Natural killer cell (primary cell): ENCODE measurements around the gene CNPY1. TPM values are rescaled to one million over a fixed set of nuclear protein-coding genes. Genes with fewer than 3 reads are reported as not detected.

Experiments
- ATAC-seq, 3 donors: fragments of 150-1000 bp in 2 of 3; fragments of 200-7000 bp in 1 of 3; cut with Tn5 transposase; 1 replicate in 1 of 3; 2 replicates in 2 of 3; pipeline ENCODE4 v1.10.0; 2021; ENCODE audit warnings: mild to moderate bottlenecking in 2 of 3, moderate library complexity in 2 of 3
- DNase-seq, 2 donors: peaks; one replicate each; pipeline versions ENCODE4 v3.0.0 to v3.0.0-alpha.2; 2013 to 2021; ENCODE audit warnings: mixed read lengths in 1 of 2
- H3K27ac ChIP-seq: one replicate; pipeline ENCODE4 v1.5.1; 2013; ENCODE audit warnings: mild to moderate bottlenecking, low read length
- H3K27me3 ChIP-seq: one replicate; pipeline ENCODE4 v1.6.1; 2013; ENCODE audit warnings: low read length; ENCODE audit not compliant: control insufficient read depth, insufficient read depth
- H3K36me3 ChIP-seq: one replicate; pipeline ENCODE4 v1.6.1; 2013; ENCODE audit warnings: low read length; ENCODE audit not compliant: control insufficient read depth, insufficient read depth
- H3K4me1 ChIP-seq: one replicate; pipeline ENCODE4 v1.6.1; 2013; ENCODE audit warnings: low read length; ENCODE audit not compliant: control insufficient read depth, insufficient read depth
- H3K4me3 ChIP-seq: one replicate; pipeline ENCODE4 v1.5.1; 2013; ENCODE audit warnings: low read length
- H3K9me3 ChIP-seq: one replicate; pipeline ENCODE4 v1.6.1; 2013; ENCODE audit warnings: low read length; ENCODE audit not compliant: control insufficient read depth, insufficient read depth
- H3K27ac Mint-ChIP-seq, 2 donors: one replicate each; pipeline ENCODE4 v1.8.0; 2022; ENCODE audit warnings: mild to moderate bottlenecking in 2 of 2, mixed read lengths in 2 of 2, moderate library complexity in 1 of 2
- H3K27me3 Mint-ChIP-seq, 2 donors: one replicate each; pipeline ENCODE4 v1.8.0; 2022; ENCODE audit warnings: low read depth in 2 of 2, mixed read lengths in 2 of 2
- H3K36me3 Mint-ChIP-seq: one replicate; pipeline ENCODE4 v1.8.0; 2022; ENCODE audit warnings: mixed read lengths
- H3K4me1 Mint-ChIP-seq, 2 donors: one replicate each; pipeline ENCODE4 v1.8.0; 2022; ENCODE audit warnings: mixed read lengths in 2 of 2
- H3K4me3 Mint-ChIP-seq: one replicate; pipeline ENCODE4 v1.8.0; 2022; ENCODE audit warnings: mild to moderate bottlenecking, moderate library complexity, mixed read lengths
- H3K9me3 Mint-ChIP-seq, 2 donors: one replicate each; pipeline ENCODE4 v1.8.0; 2022; ENCODE audit warnings: mixed read lengths in 2 of 2
- CTCF ChIP-seq: fragments of 200-600 bp; IDR thresholded peaks from one replicate; pipeline ENCODE4 v1.8.0; 2022; ENCODE audit warnings: antibody characterized with exemption
- WGBS: methylation state at CpG from one replicate; pipeline ENCODE4 v1.1.7; 2013; ENCODE audit warnings: missing lambda C conversion rate; ENCODE audit not compliant: insufficient coverage; 5-methylcytosine and 5-hydroxymethylcytosine counted together
- intact Hi-C: fragments of 100-400 bp; cut with micrococcal nuclease; formaldehyde crosslinking; loops from one replicate; pipeline ENCODE4 v1.14.2; 2022
- total RNA-seq, 4 donors: library from RNA; stranded (reverse); fragments of 120-200 nt in 1 of 4; gene quantifications; one replicate each; pipeline versions ENCODE4 v1.2.3 to v1.2.4, GENCODE V29; 2013 to 2022

The CNPY1 gene
- total RNA-seq, 3 donors from 2014 or later (not counting 1 experiment from before 2014, with no cell fraction given) = not detected

- H3K27me3 ChIP-seq = peaks cover 21% of the 10 kb centered on the region
- no peak overlapping the region for H3K27ac Mint-ChIP-seq
- H3K36me3 Mint-ChIP-seq = no peaks in the 10 kb centered on the region
Measured at GRCh38 chr7:155531681-155532080, 14.7 kb downstream of the CNPY1 start.

GRCh38 chr7:155530601-155531000 lies 15.8 kb downstream of the CNPY1 start:
- no peak for DNase-seq
- intact Hi-C loops = loop anchor here (5.0 kb wide), 1 partner anchor 148 kb away; no protein-coding TSS in a partner anchor
- H3K4me3 ChIP-seq = no peak overlapping the region
- no peak overlapping the region for H3K27ac ChIP-seq
- no peaks in the 10 kb centered on the region for H3K36me3 ChIP-seq
- peaks cover 60% of the 10 kb centered on the region in 2 donors for H3K27me3 Mint-ChIP-seq
- peaks cover 14% of the 10 kb centered on the region for H3K4me1 ChIP-seq
- 72% methylated on average over 6 of the region's 6 CpGs for WGBS
- H3K9me3 Mint-ChIP-seq = no peaks in the 10 kb centered on the region
- peaks cover 12 to 17% of the 10 kb centered on the region in 2 donors for H3K4me1 Mint-ChIP-seq
- no peak overlapping the region for H3K27ac Mint-ChIP-seq
- ATAC-seq = no peak
- no peak for TF ChIP-seq CTCF
- H3K27me3 ChIP-seq = peaks cover 21% of the 10 kb centered on the region
- H3K36me3 Mint-ChIP-seq = no peaks in the 10 kb centered on the region
- no peaks in the 10 kb centered on the region for H3K9me3 ChIP-seq
- H3K4me3 Mint-ChIP-seq = no peak overlapping the region

More at GRCh38 chr7:155531681-155532080, 14.7 kb downstream of the CNPY1 start:
- no peak for TF ChIP-seq CTCF
- H3K4me3 ChIP-seq = no peak overlapping the region
- intact Hi-C loops = loop anchor here (5.0 kb wide), 1 partner anchor 149 kb away; no protein-coding TSS in a partner anchor
- DNase-seq (no peak), ATAC-seq (no peak)
- 30% methylated on average over 9 of the region's 9 CpGs for WGBS
- Mint-ChIP-seq H3K27me3 (peaks cover 63% of the 10 kb centered on the region in 2 donors), H3K9me3 (no peaks in the 10 kb centered on the region), H3K4me3 (no peak overlapping the region), H3K4me1 (peaks cover 12 to 17% of the 10 kb centered on the region in 2 donors)
- peaks cover 14% of the 10 kb centered on the region for H3K4me1 ChIP-seq
- H3K27ac ChIP-seq = no peak overlapping the region
- H3K9me3 ChIP-seq = no peaks in the 10 kb centered on the region
- no peaks in the 10 kb centered on the region for H3K36me3 ChIP-seq

GRCh38 chr7:155529845-155530244 lies 16.5 kb downstream of the CNPY1 start:
- Mint-ChIP-seq H3K9me3 (no peaks in the 10 kb centered on the region), H3K27me3 (peaks cover 58 to 60% of the 10 kb centered on the region in 2 donors), H3K36me3 (no peaks in the 10 kb centered on the region), H3K4me3 (no peak overlapping the region), H3K4me1 (peaks cover 12 to 17% of the 10 kb centered on the region in 2 donors), H3K27ac (no peak overlapping the region)
- intact Hi-C loops = loop anchor here (5.0 kb wide), 1 partner anchor 148 kb away; no protein-coding TSS in a partner anchor
- no peak overlapping the region for H3K4me3 ChIP-seq
- peaks cover 21% of the 10 kb centered on the region for H3K27me3 ChIP-seq
- H3K4me1 ChIP-seq = peaks cover 14% of the 10 kb centered on the region
- no peak for DNase-seq
- WGBS = 90% methylated on average over 11 of the region's 11 CpGs
- no peak for TF ChIP-seq CTCF
- no peak overlapping the region for H3K27ac ChIP-seq
- no peak for ATAC-seq
- no peaks in the 10 kb centered on the region for H3K36me3 ChIP-seq
- no peaks in the 10 kb centered on the region for H3K9me3 ChIP-seq

- peaks cover 14% of the 10 kb centered on the region for H3K4me1 ChIP-seq
- WGBS = 95% methylated on average over 4 of the region's 4 CpGs
- H3K9me3 ChIP-seq = no peaks in the 10 kb centered on the region
Measured at GRCh38 chr7:155529346-155529745, 17.0 kb downstream of the CNPY1 start.

More at GRCh38 chr7:155529346-155529745, 17.0 kb downstream of the CNPY1 start:
- intact Hi-C loops = no loop called here
- no peak for TF ChIP-seq CTCF
- peaks cover 53 to 56% of the 10 kb centered on the region in 2 donors for H3K27me3 Mint-ChIP-seq
- H3K4me1 Mint-ChIP-seq = peaks cover 12 to 15% of the 10 kb centered on the region in 2 donors
- H3K4me3 Mint-ChIP-seq = no peak overlapping the region
- peaks cover 20% of the 10 kb centered on the region for H3K27me3 ChIP-seq
- no peak overlapping the region for H3K27ac ChIP-seq
- H3K4me3 ChIP-seq = no peak overlapping the region
- H3K9me3 Mint-ChIP-seq = no peaks in the 10 kb centered on the region
- H3K36me3 ChIP-seq = no peaks in the 10 kb centered on the region
- DNase-seq (no peak), ATAC-seq (no peak)
- H3K36me3 Mint-ChIP-seq = no peaks in the 10 kb centered on the region
- no peak overlapping the region for H3K27ac Mint-ChIP-seq
